H9 (cell line): ENCODE measurements around the gene TMEM114. TPM values are rescaled to one million over a fixed set of nuclear protein-coding genes. Genes with fewer than 3 reads are reported as not detected.

Source experiments
- DNase-seq: peaks from one replicate; pipeline ENCODE4 v3.0.0-alpha.2; 2017
- H2AFZ ChIP-seq: one replicate; pipeline ENCODE4 v1.6.1; 2013; ENCODE audit warnings: mild to moderate bottlenecking, low read length, control low read depth, moderate library complexity
- H2AK5ac ChIP-seq: 2 replicates; pipeline ENCODE4 v1.6.1; 2013; ENCODE audit warnings: low read length, control low read depth, mixed read lengths; ENCODE audit not compliant: insufficient read length
- H2BK120ac ChIP-seq: one replicate; pipeline ENCODE4 v1.6.1; 2013; ENCODE audit warnings: low read depth, mild to moderate bottlenecking, low read length, control low read depth, inconsistent platforms; ENCODE audit not compliant: poor library complexity, severe bottlenecking
- H2BK12ac ChIP-seq: 2 replicates; pipeline ENCODE4 v1.6.1; 2013; ENCODE audit warnings: low read length, control low read depth, mixed read lengths, low read depth; ENCODE audit not compliant: insufficient read length
- H2BK15ac ChIP-seq: 2 replicates; pipeline ENCODE4 v1.6.1; 2013; ENCODE audit warnings: low read depth, low read length, control low read depth
- H2BK20ac ChIP-seq: one replicate; pipeline ENCODE4 v1.6.1; 2013; ENCODE audit warnings: low read depth, mild to moderate bottlenecking, low read length, control low read depth, inconsistent platforms; ENCODE audit not compliant: poor library complexity, severe bottlenecking
- H2BK5ac ChIP-seq: 2 replicates; pipeline ENCODE4 v1.6.1; 2013; ENCODE audit warnings: low read length, control low read depth, mixed read lengths; ENCODE audit not compliant: insufficient read length
- H3K14ac ChIP-seq: 2 replicates; pipeline ENCODE4 v1.6.1; 2013; ENCODE audit warnings: low read length, control low read depth; ENCODE audit not compliant: insufficient read depth
- H3K18ac ChIP-seq: 2 replicates; pipeline ENCODE4 v1.6.1; 2013; ENCODE audit warnings: low read depth, mild to moderate bottlenecking, mixed read lengths, low read length, control low read depth; ENCODE audit not compliant: insufficient read length
- H3K23ac ChIP-seq: 2 replicates; pipeline ENCODE4 v1.6.1; 2013; ENCODE audit warnings: low read length, control low read depth, mixed read lengths, low read depth; ENCODE audit not compliant: insufficient read length
- H3K23me2 ChIP-seq: 2 replicates; pipeline ENCODE4 v1.6.1; 2013; ENCODE audit warnings: low read depth, mild to moderate bottlenecking, mixed read lengths, low read length, control low read depth; ENCODE audit not compliant: insufficient read length, poor library complexity, severe bottlenecking
- H3K27ac ChIP-seq: 2 replicates; pipeline ENCODE4 v1.5.1; 2013; ENCODE audit warnings: low read length, control low read depth, mixed read lengths, low read depth; ENCODE audit not compliant: insufficient read length
- H3K27me3 ChIP-seq: 2 replicates; pipeline ENCODE4 v1.6.1; 2013; ENCODE audit warnings: low read length, control low read depth, inconsistent platforms; ENCODE audit not compliant: insufficient read depth
- H3K4ac ChIP-seq: 2 replicates; pipeline ENCODE4 v1.6.1; 2013; ENCODE audit warnings: low read depth, mild to moderate bottlenecking, control low read depth, inconsistent platforms, low read length, moderate library complexity
- H3K4me1 ChIP-seq: 2 replicates; pipeline ENCODE4 v1.6.1; 2013; ENCODE audit warnings: low read length, control low read depth, inconsistent platforms; ENCODE audit not compliant: insufficient read depth
- H3K4me2 ChIP-seq: 2 replicates; pipeline ENCODE4 v1.6.1; 2013; ENCODE audit warnings: low read length, control low read depth, mixed read lengths; ENCODE audit not compliant: insufficient read length, insufficient read depth
- H3K56ac ChIP-seq: 2 replicates; pipeline ENCODE4 v1.6.1; 2013; ENCODE audit warnings: low read depth, mild to moderate bottlenecking, mixed read lengths, low read length, control low read depth; ENCODE audit not compliant: insufficient read length
- H3K79me1 ChIP-seq: 2 replicates; pipeline ENCODE4 v1.6.1; 2013; ENCODE audit warnings: low read depth, mild to moderate bottlenecking, moderate library complexity, low read length, control low read depth, inconsistent platforms; ENCODE audit not compliant: insufficient read depth, poor library complexity, severe bottlenecking
- H3K79me2 ChIP-seq: 2 replicates; pipeline ENCODE4 v1.6.1; 2013; ENCODE audit warnings: low read length, control low read depth, inconsistent platforms; ENCODE audit not compliant: insufficient read depth
- H3K9ac ChIP-seq: 2 replicates; pipeline ENCODE4 v1.6.1; 2013; ENCODE audit warnings: low read length, control low read depth, mixed read lengths; ENCODE audit not compliant: insufficient read length; ENCODE audit errors: extremely low read depth
- H3K9me3 ChIP-seq: one replicate; pipeline ENCODE4 v1.6.1; 2013; ENCODE audit warnings: low read depth, low read length, inconsistent platforms; ENCODE audit not compliant: control insufficient read depth
- H3T11ph ChIP-seq: one replicate; pipeline ENCODE4 v1.6.1; 2013; ENCODE audit warnings: mild to moderate bottlenecking, low read length, control low read depth, inconsistent platforms
- H4K20me1 ChIP-seq: one replicate; pipeline ENCODE4 v1.6.1; 2013; ENCODE audit not compliant: control insufficient read depth, insufficient read length, insufficient read depth
- H4K5ac ChIP-seq: 2 replicates; pipeline ENCODE4 v1.6.1; 2013; ENCODE audit warnings: low read depth, mild to moderate bottlenecking, mixed read lengths, low read length, control low read depth; ENCODE audit not compliant: insufficient read length
- H4K8ac ChIP-seq: replicated peaks from 2 replicates; pipeline ENCODE4 v1.6.1; 2013; ENCODE audit warnings: low read length, control low read depth, mixed read lengths, low read depth; ENCODE audit not compliant: insufficient read length
- H4K91ac ChIP-seq: 2 replicates; pipeline ENCODE4 v1.6.1; 2013; ENCODE audit warnings: low read depth, mild to moderate bottlenecking, moderate library complexity, mixed read lengths, low read length, control low read depth; ENCODE audit not compliant: insufficient read length
- H3K27ac Mint-ChIP-seq, 3 experiments: 2 replicates in 2 of 3; 3 replicates in 1 of 3; pipeline ENCODE4 v1.8.0; 2020 to 2021; ENCODE audit warnings: mixed read lengths in 3 of 3, mild to moderate bottlenecking in 1 of 3, moderate library complexity in 1 of 3
- H3K27me3 Mint-ChIP-seq: 2 replicates; pipeline ENCODE4 v1.8.0; 2021; ENCODE audit warnings: low read depth, mild to moderate bottlenecking, moderate library complexity, mixed read lengths
- H3K36me3 Mint-ChIP-seq, 3 experiments: 2 replicates in 2 of 3; 3 replicates in 1 of 3; pipeline ENCODE4 v1.8.0; 2020 to 2021; ENCODE audit warnings: low read depth in 3 of 3, mixed read lengths in 3 of 3; ENCODE audit not compliant: insufficient read depth in 1 of 3
- H3K4me1 Mint-ChIP-seq, 2 experiments: 2 replicates each; pipeline ENCODE4 v1.8.0; 2020; ENCODE audit warnings: mixed read lengths in 2 of 2
- H3K4me3 Mint-ChIP-seq, 2 experiments: 2 replicates in 1 of 2; 3 replicates in 1 of 2; pipeline ENCODE4 v1.8.0; 2020 to 2021; ENCODE audit warnings: mild to moderate bottlenecking in 2 of 2, mixed read lengths in 2 of 2, moderate library complexity in 1 of 2
- H3K9me3 Mint-ChIP-seq, 2 experiments: 2 replicates in 1 of 2; 3 replicates in 1 of 2; pipeline ENCODE4 v1.8.0; 2020; ENCODE audit warnings: mild to moderate bottlenecking in 2 of 2, mixed read lengths in 2 of 2, moderate library complexity in 1 of 2
- WGBS: extraction: QIAGEN DNeasy Blood & Tissue Kit; methylation state at CpG from one replicate; pipeline ENCODE4 v1.1.7; 2013; ENCODE audit warnings: missing lambda C conversion rate, low lambda C conversion rate, mixed read lengths; ENCODE audit not compliant: insufficient read length; ENCODE audit errors: extremely low coverage; 5-methylcytosine and 5-hydroxymethylcytosine counted together
- total RNA-seq: library from RNA; stranded (reverse); gene quantifications from 2 replicates; pipeline ENCODE4 v1.2.1, GENCODE V29; 2021
- TF ChIP-seq, protein P1 (sequence below): fragments of 200-600 bp; sonication (generic); conservative IDR thresholded peaks from 3 replicates; pipeline ENCODE4 v1.8.0; 2021; ENCODE audit warnings: antibody characterized with exemption, mild to moderate bottlenecking

Gene TMEM114
- total RNA-seq, 1 experiment from 2014 or later = 0.33 TPM

DNA sequence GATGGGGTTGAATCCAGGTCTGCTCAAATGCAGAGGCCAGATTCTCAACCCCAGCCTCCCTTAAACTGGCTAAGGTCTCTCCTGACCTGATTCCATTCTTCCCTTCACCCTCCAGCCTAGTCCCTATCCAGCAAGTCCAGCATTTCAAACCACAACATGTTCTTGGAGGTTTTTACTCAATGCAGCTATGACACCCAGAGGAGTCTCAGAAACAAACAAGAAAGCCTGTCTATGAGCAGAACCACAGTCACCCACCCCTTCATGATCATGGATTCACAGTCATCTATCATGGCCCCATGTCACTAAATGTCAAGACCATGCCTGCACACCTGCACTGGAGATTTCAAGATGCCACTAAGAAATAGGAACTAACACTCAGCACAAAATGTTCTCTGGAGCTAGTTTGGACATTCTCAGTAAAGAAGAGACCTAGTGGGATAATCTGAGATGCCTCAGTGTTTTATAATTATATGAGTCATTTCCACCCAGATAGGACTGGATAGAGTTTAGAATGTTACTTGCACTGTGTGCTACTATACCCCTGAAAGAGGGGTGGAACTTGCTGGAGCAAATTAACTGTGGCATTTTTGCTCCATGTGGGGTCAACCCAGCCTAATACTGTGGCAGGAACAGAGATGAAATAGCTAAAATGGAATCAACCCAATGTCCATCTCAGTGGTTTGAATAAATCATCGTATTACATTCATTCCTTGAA is 21.7 kb upstream of the TMEM114 start:
- Histone ChIP-seq H2AFZ (no peak overlapping the region), H3K56ac (no peak overlapping the region), H4K5ac (no peak overlapping the region), H3K4ac (no peak overlapping the region), H3K4me1 (no peaks in the 10 kb centered on the region), H2AK5ac (no peak overlapping the region), H2BK120ac (no peak overlapping the region), H2BK12ac (no peak overlapping the region), H2BK20ac (no peak overlapping the region), H4K8ac (no peak overlapping the region), H2BK15ac (no peak overlapping the region), H3K27me3 (no peaks in the 10 kb centered on the region), H3K14ac (no peak overlapping the region), H3K9me3 (no peaks in the 10 kb centered on the region), H4K20me1 (no peaks in the 10 kb centered on the region), H3K23ac (no peak overlapping the region), H3K79me1 (no peaks in the 10 kb centered on the region), H2BK5ac (no peak overlapping the region), H3K9ac (no peak overlapping the region), H3T11ph (no peak overlapping the region), H3K79me2 (no peaks in the 10 kb centered on the region), H3K23me2 (no peaks in the 10 kb centered on the region), H4K91ac (no peak overlapping the region), H3K18ac (no peak overlapping the region), H3K4me2 (no peak overlapping the region), H3K27ac (no peak overlapping the region)
- no peaks in the 10 kb centered on the region for H3K36me3 Mint-ChIP-seq
- no peak for DNase-seq
- no peak overlapping the region for H3K4me3 Mint-ChIP-seq
- TF ChIP-seq, protein P1, sequence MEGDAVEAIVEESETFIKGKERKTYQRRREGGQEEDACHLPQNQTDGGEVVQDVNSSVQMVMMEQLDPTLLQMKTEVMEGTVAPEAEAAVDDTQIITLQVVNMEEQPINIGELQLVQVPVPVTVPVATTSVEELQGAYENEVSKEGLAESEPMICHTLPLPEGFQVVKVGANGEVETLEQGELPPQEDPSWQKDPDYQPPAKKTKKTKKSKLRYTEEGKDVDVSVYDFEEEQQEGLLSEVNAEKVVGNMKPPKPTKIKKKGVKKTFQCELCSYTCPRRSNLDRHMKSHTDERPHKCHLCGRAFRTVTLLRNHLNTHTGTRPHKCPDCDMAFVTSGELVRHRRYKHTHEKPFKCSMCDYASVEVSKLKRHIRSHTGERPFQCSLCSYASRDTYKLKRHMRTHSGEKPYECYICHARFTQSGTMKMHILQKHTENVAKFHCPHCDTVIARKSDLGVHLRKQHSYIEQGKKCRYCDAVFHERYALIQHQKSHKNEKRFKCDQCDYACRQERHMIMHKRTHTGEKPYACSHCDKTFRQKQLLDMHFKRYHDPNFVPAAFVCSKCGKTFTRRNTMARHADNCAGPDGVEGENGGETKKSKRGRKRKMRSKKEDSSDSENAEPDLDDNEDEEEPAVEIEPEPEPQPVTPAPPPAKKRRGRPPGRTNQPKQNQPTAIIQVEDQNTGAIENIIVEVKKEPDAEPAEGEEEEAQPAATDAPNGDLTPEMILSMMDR = no peak
- H3K4me1 Mint-ChIP-seq = peaks cover 4 to 7% of the 10 kb centered on the region in 2 experiments; a peak in 3 of 4 replicates
- peak overlapping the region in 1 of 3 experiments; percentile 56; a peak in 1 of 7 replicates for H3K27ac Mint-ChIP-seq
- WGBS = no CpG with 5 or more reads among the region's 1 CpG
- H3K9me3 Mint-ChIP-seq = no peaks in the 10 kb centered on the region
- H3K27me3 Mint-ChIP-seq = peaks cover 22% of the 10 kb centered on the region
